ENCODE data around the gene COL23A1. TPM values are rescaled to one million over a fixed set of nuclear protein-coding genes. Genes with fewer than 3 reads are reported as not detected.

COL23A1 gene
- total RNA-seq, 1 donor from 2014 or later: 2.0 TPM

DNA sequence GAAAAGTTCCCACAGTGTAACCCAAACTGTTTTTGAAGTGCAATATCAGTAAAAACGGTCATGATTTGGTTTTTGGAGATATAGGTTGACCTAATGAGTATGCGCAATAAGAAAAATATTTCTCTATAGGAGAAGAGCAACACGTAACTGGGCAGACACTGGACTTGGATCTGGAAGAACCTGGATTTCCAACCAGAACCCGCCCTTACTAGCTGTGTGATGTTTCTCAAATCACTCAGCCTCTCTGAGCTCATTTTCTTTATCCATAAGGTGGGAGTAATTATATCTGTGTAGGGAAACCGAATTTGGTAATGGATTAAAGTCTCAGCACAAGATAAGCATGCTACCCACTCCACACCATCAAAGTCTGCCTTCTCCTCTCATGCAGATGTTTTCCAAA lies 169.1 kb downstream of the COL23A1 start:
- Histone ChIP-seq H3K4me1 (no peaks in the 10 kb centered on the region), H3K36me3 (no peaks in the 10 kb centered on the region), H3K27me3 (no peaks in the 10 kb centered on the region), H3K9me3 (no peaks in the 10 kb centered on the region), H3K27ac (no peak overlapping the region), H3K4me3 (no peak overlapping the region)
- intact Hi-C loops (cut with DNase I): no loop called here
- DNase-seq: no peak
- no peak for ATAC-seq
- TF ChIP-seq, protein P1, sequence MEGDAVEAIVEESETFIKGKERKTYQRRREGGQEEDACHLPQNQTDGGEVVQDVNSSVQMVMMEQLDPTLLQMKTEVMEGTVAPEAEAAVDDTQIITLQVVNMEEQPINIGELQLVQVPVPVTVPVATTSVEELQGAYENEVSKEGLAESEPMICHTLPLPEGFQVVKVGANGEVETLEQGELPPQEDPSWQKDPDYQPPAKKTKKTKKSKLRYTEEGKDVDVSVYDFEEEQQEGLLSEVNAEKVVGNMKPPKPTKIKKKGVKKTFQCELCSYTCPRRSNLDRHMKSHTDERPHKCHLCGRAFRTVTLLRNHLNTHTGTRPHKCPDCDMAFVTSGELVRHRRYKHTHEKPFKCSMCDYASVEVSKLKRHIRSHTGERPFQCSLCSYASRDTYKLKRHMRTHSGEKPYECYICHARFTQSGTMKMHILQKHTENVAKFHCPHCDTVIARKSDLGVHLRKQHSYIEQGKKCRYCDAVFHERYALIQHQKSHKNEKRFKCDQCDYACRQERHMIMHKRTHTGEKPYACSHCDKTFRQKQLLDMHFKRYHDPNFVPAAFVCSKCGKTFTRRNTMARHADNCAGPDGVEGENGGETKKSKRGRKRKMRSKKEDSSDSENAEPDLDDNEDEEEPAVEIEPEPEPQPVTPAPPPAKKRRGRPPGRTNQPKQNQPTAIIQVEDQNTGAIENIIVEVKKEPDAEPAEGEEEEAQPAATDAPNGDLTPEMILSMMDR (IDR thresholded peaks at IDR 0.05): no peak

DNA sequence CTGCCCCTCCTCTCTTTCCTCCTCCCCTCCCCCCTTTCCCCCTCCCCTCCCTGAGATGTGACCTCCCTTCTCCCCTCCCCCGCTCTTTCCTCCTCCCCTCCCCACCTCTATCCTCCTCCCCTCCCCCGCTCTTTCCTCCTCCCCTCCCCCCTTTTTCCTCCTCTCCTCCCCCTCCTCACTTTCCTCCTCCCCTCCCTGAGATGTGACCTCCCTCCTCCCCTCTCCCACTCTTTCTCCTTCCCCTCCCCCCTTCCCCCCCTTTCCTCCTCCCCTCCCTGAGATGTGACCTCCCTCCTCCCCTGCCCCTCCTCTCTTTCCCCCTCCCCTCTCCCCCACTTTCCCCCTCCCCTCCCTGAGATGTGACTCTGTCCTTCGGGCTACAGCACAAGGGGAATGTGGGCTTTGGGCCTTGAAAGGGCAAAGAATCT lies 169.8 kb downstream of the COL23A1 start:
- TF ChIP-seq, protein P1 (IDR thresholded peaks at IDR 0.05): no peak
- H3K4me1 ChIP-seq: no peaks in the 10 kb centered on the region
- H3K27me3 ChIP-seq: no peaks in the 10 kb centered on the region
- no peak for DNase-seq
- no peaks in the 10 kb centered on the region for H3K9me3 ChIP-seq
- intact Hi-C loops (cut with DNase I): no loop called here
- H3K27ac ChIP-seq: no peak overlapping the region
- H3K36me3 ChIP-seq: no peaks in the 10 kb centered on the region
- no peak for ATAC-seq
- H3K4me3 ChIP-seq: no peak overlapping the region

DNA sequence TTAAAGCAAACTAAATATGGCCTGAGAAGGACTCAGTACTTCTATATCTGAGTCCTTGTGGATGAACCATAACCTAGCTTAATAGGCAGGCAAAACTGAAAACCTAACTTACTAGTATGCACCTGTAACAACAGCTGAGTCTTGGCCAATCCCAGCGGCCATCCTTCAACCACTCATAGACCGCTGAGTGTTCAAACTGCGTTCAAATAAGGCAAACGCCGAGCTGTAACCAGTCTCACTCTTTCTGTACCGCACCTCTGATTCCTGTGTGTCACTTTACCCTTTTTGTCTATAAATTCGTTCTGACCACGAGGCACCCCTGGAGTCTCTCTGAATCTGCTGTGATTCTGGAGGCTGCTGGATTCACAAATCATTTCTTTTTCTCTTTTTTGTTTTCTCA lies 170.5 kb downstream of the COL23A1 start:
- Histone ChIP-seq H3K27ac (no peak overlapping the region), H3K9me3 (no peaks in the 10 kb centered on the region)

GRCh38 chr5:178419196-178419595 lies 171.0 kb downstream of the COL23A1 start:
- TF ChIP-seq, protein P1 (IDR thresholded peaks at IDR 0.05): no peak
- Histone ChIP-seq H3K36me3 (no peaks in the 10 kb centered on the region), H3K4me3 (no peak overlapping the region), H3K9me3 (no peaks in the 10 kb centered on the region), H3K27me3 (no peaks in the 10 kb centered on the region), H3K27ac (no peak overlapping the region), H3K4me1 (no peaks in the 10 kb centered on the region)
- DNase-seq: no peak
- ATAC-seq: no peak
- intact Hi-C loops (cut with DNase I): no loop called here

More for the DNA sequence above, 170.5 kb downstream of the COL23A1 start:
- DNase-seq: no peak
- no peak overlapping the region for H3K4me3 ChIP-seq
- no peaks in the 10 kb centered on the region for H3K4me1 ChIP-seq
- no peak for ATAC-seq
- TF ChIP-seq, protein P1 (IDR thresholded peaks at IDR 0.05): no peak
- intact Hi-C loops (cut with DNase I): no loop called here
- no peaks in the 10 kb centered on the region for H3K36me3 ChIP-seq
- H3K27me3 ChIP-seq: no peaks in the 10 kb centered on the region

- Histone ChIP-seq H3K27me3 (no peaks in the 10 kb centered on the region), H3K27ac (no peak overlapping the region), H3K9me3 (no peaks in the 10 kb centered on the region), H3K4me1 (no peaks in the 10 kb centered on the region), H3K36me3 (no peaks in the 10 kb centered on the region), H3K4me3 (no peak overlapping the region)
- no peak for DNase-seq
- intact Hi-C loops (cut with DNase I): no loop called here
- TF ChIP-seq, protein P1 (IDR thresholded peaks at IDR 0.05): no peak
- ATAC-seq: no peak
Measured at GRCh38 chr5:178418471-178419010, 171.7 kb downstream of the COL23A1 start.

GRCh38 chr5:178418031-178418430 lies 172.2 kb downstream of the COL23A1 start:
- DNase-seq (no peak), ATAC-seq (no peak)
- no peaks in the 10 kb centered on the region for H3K4me1 ChIP-seq
- H3K36me3 ChIP-seq: no peaks in the 10 kb centered on the region
- TF ChIP-seq, protein P1 (IDR thresholded peaks at IDR 0.05): no peak
- no peaks in the 10 kb centered on the region for H3K27me3 ChIP-seq
- H3K9me3 ChIP-seq: no peaks in the 10 kb centered on the region
- intact Hi-C loops (cut with DNase I): no loop called here
- no peak overlapping the region for H3K27ac ChIP-seq
- H3K4me3 ChIP-seq: no peak overlapping the region
